Peyer's patch (tissue), 4 donors: ENCODE data around the gene ENTPD1.

Experiments used
- POLR2A ChIP-seq, 2 donors: fragments of 450-650 bp; IDR thresholded peaks; one replicate each; pipeline ENCODE4 v1.5.1; 2017; ENCODE audit warnings: antibody characterized with exemption in 2 of 2, mild to moderate bottlenecking in 2 of 2, moderate library complexity in 2 of 2
- TF ChIP-seq, protein P1 (sequence below), 6 experiments: fragments of 450-650 bp in 4 of 6; fragments of 200-600 bp in 2 of 6; sonication (generic) in 1 of 6; IDR thresholded peaks; one replicate each; pipeline ENCODE4 v1.5.1; 2017 to 2019; ENCODE audit warnings: antibody characterized with exemption in 6 of 6, mild to moderate bottlenecking in 3 of 6, moderate library complexity in 1 of 6

DNA sequence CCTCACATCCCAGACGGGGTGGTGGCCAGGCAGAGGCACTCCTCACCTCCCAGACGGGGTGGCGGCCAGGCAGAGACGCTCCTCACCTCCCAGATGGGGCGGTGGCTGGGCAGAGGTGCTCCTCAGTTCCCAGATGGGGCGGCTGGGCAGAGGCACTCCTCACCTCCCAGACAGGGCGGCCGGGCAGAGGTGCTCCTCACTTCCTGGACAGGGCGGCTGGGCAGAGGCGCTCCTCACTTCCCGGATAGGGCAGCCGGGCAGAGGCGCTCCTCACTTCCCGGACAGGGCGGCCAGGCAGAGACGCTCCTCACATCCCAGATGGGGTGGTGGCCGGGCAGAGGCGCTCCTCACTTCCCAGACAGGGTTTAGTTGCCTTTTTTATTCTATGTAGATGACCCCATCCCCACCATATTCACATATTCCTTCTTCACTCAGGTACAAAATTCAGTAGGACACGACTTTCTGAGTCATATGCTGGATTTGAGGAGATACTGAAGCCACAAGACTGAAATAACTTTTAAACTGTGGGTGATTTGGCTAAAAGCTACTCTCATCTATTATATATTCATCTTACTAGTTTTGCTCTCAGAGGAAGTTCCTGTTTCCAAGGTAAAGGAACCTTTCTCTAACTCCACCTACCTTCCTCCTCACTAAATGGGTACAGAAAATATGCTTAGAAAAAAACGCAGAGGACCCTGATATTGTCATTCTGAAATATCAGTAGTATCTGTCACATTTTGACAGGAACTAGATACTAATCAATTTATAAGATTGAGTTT, 54.4 kb downstream of the ENTPD1 start:
- TF ChIP-seq, protein P1, sequence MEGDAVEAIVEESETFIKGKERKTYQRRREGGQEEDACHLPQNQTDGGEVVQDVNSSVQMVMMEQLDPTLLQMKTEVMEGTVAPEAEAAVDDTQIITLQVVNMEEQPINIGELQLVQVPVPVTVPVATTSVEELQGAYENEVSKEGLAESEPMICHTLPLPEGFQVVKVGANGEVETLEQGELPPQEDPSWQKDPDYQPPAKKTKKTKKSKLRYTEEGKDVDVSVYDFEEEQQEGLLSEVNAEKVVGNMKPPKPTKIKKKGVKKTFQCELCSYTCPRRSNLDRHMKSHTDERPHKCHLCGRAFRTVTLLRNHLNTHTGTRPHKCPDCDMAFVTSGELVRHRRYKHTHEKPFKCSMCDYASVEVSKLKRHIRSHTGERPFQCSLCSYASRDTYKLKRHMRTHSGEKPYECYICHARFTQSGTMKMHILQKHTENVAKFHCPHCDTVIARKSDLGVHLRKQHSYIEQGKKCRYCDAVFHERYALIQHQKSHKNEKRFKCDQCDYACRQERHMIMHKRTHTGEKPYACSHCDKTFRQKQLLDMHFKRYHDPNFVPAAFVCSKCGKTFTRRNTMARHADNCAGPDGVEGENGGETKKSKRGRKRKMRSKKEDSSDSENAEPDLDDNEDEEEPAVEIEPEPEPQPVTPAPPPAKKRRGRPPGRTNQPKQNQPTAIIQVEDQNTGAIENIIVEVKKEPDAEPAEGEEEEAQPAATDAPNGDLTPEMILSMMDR (IDR thresholded peaks at IDR 0.05): no peak
- TF ChIP-seq POLR2A (IDR thresholded peaks at IDR 0.05): no peak
